IPS-NIHi11 (cell line): ENCODE data around the gene TENT4A.

ENCODE experiments used
- DNase-seq: peaks from one replicate; pipeline ENCODE4 v3.0.0; 2012; ENCODE audit warnings: mixed read lengths, low spot score

TENT4A gene

GRCh38 chr5:6700685-6701355 lies 12.4 kb upstream of the TENT4A start:
- DNase-seq, result no peak

GRCh38 chr5:6701491-6701890 lies 11.7 kb upstream of the TENT4A start:
- DNase-seq, result no peak

- DNase-seq, result no peak
Observed at GRCh38 chr5:6702633-6703032, 10.6 kb upstream of the TENT4A start.

GRCh38 chr5:6703806-6704205 lies 9.4 kb upstream of the TENT4A start:
- no peak for DNase-seq

- DNase-seq, result no peak
Observed at GRCh38 chr5:6704361-6704851, 8.8 kb upstream of the TENT4A start.

- no peak for DNase-seq
Observed at GRCh38 chr5:6705088-6705487, 8.1 kb upstream of the TENT4A start.

GRCh38 chr5:6705959-6706358 lies 7.3 kb upstream of the TENT4A start:
- DNase-seq, result no peak

GRCh38 chr5:6707852-6708251 lies 5.4 kb upstream of the TENT4A start:
- no peak for DNase-seq

GRCh38 chr5:6708814-6709213 lies 4.4 kb upstream of the TENT4A start:
- no peak for DNase-seq

GRCh38 chr5:6710070-6710469 lies 3.2 kb upstream of the TENT4A start:
- DNase-seq, result no peak

- DNase-seq, result no peak
Observed at GRCh38 chr5:6710551-6711318, 2.5 kb upstream of the TENT4A start.

- no peak for DNase-seq
Observed at GRCh38 chr5:6711409-6712141, 1.7 kb upstream of the TENT4A start.

GRCh38 chr5:6712142-6712576 lies 1.1 kb upstream of the TENT4A start:
- DNase-seq, result peak; percentile 51

- DNase-seq, result peak; percentile 96
Observed at GRCh38 chr5:6712577-6713273, 507 bp upstream of the TENT4A start.

- DNase-seq, result peak; percentile 57
Observed at GRCh38 chr5:6714226-6715041, 1.2 kb downstream of the TENT4A start.

GRCh38 chr5:6715271-6715670 lies 2.0 kb downstream of the TENT4A start:
- no peak for DNase-seq

GRCh38 chr5:6715758-6716628 lies 2.8 kb downstream of the TENT4A start:
- no peak for DNase-seq

GRCh38 chr5:6716629-6717149 lies 3.5 kb downstream of the TENT4A start:
- DNase-seq, result no peak

- no peak for DNase-seq
Observed at GRCh38 chr5:6717247-6717646, 4.0 kb downstream of the TENT4A start.

- DNase-seq, result no peak
Observed at GRCh38 chr5:6717687-6718086, 4.5 kb downstream of the TENT4A start.
